Stimulated activated CD4-positive, alpha-beta T cell treated with anti-CD3 and anti-CD28 coated beads, TNF-alpha, amount 100 ng/mL, for 48 hours (primary cell): ENCODE results near the gene DTYMK.
"Not testable (repeated sequence)": the region's sequence is repeated elsewhere in the genome, so short reads cannot be mapped to it uniquely, and the experiment has no call there.

Source experiments
- DNase-seq, 3 donors: peaks; one replicate each; pipeline ENCODE4 v3.0.0-alpha.2; 2020; ENCODE audit warnings: low read depth in 3 of 3

DTYMK gene

GRCh38 chr2:241672243-241673188 lies 14.1 kb downstream of the DTYMK start:
- no peak for DNase-seq

GRCh38 chr2:241671457-241672240 lies 15.0 kb downstream of the DTYMK start:
- no peak for DNase-seq

- no peak for DNase-seq
Observed at GRCh38 chr2:241670333-241671110, 16.1 kb downstream of the DTYMK start.

GRCh38 chr2:241668839-241669238 lies 17.8 kb downstream of the DTYMK start:
- DNase-seq = no peak

DNA sequence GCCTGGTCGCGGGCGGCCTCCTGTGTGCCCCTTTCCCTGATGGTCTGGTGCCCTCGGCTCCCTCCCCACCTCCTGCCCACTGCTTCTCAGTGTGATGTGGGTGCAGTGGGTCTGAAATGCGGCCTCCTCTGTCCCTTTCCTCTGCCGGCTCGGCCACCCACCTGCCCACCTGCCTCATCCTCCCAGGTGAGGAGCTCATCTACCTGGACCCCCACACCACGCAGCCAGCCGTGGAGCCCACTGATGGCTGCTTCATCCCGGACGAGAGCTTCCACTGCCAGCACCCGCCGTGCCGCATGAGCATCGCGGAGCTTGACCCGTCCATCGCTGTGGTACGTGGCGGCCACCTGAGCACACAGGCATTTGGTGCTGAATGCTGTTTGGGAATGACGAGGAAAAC lies 18.3 kb downstream of the DTYMK start:
- DNase-seq = no peak

- no peak for DNase-seq
Observed at GRCh38 chr2:241666627-241667400, 19.8 kb downstream of the DTYMK start.

GRCh38 chr2:241665731-241666440 lies 20.7 kb downstream of the DTYMK start:
- DNase-seq = no peak

DNA sequence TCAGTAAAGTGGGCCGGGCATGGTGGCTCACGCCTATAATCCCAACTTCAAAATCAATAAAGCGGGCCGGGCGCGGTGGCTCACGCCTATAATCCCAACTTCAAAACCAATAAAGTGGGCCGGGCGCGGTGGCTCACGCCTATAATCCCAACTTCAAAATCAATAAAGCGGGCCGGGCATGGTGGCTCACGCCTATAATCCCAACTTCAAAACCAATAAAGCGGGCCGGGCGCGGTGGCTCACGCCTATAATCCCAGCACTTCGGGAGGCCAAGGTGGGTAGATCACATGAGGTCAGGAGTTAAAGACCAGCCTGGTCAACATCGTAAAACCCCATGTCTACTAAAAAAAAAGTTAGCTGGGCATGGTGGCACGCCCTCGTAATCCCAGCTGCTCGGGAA lies 23.9 kb downstream of the DTYMK start:
- DNase-seq = not testable (repeated sequence)

GRCh38 chr2:241660593-241661213 lies 25.9 kb downstream of the DTYMK start:
- DNase-seq = no peak

DNA sequence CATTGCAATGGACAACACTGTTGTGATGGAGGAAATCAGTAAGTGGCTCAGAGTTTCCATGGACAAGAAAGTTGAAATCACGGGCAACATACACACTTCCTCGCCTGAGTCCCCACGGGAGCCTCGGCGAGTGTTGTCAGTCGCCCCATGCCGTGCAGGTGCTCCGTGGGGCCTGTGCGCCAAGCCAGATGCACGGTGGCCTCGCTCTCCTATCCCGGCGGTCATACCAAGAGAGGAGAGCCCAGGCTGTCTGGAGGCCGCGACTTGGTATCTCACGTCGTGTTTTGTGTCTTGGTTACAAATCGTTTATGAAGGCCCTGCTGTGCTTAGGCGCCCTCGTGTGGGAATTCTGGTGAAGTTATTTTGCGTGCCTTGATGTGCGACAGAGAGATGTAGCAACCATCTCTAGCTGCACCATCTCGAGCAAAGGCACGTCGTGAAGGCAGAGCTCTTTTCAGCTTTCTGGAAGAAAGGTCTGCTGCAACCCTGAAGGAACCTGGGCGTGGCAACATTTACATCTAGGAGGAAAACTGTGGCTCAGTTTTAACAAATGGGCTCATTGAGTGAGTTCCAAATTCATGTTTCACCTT lies 27.4 kb downstream of the DTYMK start:
- DNase-seq = peak in 2 of 3 donors; percentile 4 to 18

GRCh38 chr2:241658296-241658695 lies 28.3 kb downstream of the DTYMK start:
- no peak for DNase-seq

DNA sequence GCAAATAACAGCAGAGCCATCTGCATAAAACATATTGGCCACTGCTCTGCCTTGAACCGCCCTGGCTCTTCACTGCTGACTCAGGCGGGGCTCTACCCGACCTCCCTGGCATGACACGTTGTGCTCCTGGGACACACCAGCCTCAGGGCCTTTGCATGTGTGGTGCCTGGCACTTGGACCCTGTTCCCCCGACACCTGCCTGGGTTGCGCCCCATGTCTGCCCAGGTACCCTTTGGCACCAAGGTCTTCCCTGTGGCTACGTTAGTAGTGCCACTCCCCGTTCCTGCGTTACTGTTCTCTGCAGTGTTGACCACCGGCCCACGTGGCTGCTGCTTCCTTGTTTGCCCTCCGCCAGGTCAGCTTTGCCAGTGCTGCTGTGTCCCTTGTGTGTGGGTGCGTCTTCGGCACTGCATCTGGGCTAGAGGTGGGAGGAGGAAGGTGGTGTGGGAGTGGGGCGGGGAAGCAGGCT lies 28.8 kb downstream of the DTYMK start:
- DNase-seq = no peak

DNA sequence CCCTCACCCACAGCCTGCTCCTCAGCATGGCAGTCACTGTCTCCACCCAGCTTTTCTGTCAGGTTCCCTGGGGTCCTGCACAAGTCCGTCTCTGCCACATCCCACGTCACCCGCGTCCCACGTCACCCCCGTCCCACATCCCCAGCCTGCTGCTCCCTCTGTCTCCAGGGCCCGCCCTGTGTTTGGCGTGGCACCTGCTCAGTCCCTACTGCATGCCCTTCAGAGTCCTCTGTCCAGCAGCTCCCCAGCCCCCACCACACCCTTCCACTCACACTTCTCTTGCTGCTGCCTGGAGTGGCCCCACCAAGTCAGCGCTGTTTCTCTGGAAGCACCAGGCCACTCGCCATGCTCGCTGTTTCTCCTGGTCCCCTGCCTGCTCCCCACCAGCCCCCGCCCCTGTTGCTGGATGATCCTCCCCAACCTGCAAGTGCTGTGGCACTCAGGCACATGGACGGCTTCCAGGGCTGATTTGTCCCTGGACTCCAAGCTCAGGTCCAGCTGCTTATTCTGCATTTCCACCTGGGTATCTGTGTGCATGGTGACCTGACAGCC lies 30.3 kb downstream of the DTYMK start:
- DNase-seq = no peak

DNA sequence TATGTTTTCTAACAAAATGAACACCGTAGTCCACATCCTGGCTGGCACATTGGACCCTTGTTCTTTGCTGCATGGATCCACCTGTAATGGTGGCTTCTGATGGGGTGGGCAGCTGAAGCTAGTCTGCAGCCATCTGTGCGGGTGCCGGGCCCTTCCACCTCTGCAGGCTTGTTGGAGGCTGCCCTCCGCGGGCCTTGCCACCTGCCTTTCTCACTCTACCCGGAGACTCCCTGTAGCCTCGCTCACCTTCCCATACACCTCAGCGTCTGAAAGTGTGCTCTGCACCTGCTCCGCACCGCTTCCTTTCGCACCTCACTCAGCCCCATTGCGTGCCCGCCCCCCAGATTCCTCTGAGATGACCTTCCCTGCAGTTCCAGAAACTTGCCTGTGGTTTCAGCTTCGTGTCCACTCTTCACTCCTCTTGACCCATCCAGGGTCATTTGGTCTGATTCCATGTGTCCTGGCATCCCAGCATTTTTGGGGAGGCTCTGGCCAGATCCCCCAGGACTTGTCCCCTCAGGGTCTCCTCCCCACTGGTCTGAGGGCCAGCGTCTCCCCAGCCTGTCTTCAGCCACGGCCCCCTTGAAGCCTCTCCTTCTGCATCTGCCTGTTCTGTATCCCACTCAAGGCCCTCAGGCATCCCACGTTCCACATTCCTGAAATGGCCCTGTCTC lies 31.0 kb downstream of the DTYMK start:
- DNase-seq = no peak

DNA sequence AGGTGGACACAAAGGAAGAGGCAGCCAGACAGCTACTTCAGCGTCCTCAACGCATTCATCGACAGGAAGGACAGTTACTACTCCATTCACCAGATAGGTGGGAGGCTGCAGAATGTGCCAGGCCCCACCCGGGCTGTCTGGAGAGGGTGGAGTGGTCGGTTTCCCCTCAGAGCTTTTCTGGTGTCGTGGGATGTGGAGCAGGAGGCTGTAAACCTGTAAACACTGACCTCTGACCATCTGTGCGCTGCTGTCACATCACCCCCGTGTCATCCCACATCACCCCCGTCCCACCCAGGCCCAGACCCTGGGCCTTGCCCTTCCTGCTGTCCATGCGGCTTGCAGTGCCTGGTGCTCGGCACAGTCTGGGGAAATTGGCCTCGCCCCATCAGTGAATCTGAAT lies 32.1 kb downstream of the DTYMK start:
- DNase-seq = no peak

GRCh38 chr2:241653210-241653750 lies 33.3 kb downstream of the DTYMK start:
- no peak for DNase-seq

- no peak for DNase-seq
Observed at GRCh38 chr2:241652722-241653121, 33.9 kb downstream of the DTYMK start.

DNA sequence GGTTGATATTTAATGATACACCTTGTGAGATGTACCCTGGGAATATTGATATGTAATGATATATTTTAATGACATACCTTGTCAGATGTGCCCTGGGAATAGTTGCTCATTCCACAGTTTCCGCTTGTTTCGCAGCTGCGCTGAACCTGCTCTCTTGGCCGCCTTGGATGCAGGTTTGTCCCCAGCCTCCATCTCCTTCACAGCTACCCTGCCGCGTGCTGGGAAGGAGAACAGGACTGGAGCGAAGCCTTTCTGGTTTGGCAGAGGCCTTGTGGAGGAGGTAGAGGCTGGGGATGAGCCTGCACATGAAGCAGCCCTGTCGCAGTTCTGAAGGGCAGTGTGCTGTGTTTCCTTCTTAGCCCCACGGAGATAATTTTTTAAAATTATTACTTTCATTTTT lies 34.5 kb downstream of the DTYMK start:
- no peak for DNase-seq
